Measurements from ENCODE around the gene CACNA1C.

Gene CACNA1C

DNA sequence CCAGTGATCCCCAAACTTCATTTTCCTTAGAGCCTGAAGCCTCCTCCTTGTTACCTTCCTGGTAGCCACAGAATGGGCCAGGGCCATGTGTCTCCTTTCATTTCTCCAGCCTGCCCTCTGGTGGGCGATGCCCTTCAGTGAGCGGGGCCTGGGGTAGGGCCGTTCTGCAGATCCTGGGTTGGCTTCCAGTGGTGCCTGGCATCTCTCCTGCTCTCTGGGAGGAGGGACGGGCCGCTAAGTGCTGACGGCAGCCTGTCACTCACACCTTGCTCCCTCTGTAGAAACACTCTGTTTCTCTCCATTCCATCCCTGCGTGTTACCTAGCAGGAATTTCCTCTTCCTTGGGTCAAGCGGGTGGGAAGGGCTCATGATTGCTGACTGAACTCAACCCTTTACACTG lies 232.1 kb downstream of the CACNA1C start:
- DNase-seq = peak; percentile 61

DNA sequence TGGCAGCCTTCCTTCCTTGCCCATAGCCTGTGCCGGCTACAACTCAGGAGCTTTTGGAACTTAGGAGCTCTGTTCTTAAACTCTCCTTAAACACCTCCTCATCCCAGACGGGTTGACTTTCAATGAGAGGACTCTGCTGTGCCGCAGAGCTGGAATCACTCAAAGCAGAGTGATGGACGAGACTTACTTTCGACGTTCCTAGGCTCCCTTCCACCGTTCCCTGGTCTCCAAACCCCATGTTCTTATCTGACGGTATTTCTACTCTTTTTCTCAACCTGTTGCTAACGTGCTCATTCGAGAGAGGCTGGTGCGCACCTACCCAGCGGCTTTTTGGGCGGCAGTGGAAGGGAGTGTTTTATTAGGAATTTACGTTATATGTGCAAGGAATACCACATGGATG lies 232.7 kb downstream of the CACNA1C start:
- DNase-seq = no peak

DNA sequence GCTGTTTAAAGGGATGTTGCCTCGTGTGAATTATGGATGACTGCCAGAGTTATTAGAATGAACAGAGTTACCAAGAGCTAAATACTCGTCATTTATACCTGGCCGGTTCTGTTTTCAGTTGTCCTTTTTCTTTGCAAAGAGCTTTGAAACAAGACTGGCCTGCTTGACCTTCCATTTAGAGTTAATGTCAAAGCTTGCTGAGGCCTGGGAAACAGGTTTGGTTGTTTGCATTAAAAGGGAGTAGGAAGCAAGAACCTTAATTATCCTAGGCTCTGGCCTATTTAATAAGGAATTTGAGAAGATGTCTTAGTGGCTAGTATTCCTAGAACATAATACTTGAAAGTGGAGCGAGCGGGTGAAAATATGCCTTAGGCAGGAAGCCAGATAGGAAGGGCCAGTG lies 233.3 kb downstream of the CACNA1C start:
- DNase-seq = no peak

DNA sequence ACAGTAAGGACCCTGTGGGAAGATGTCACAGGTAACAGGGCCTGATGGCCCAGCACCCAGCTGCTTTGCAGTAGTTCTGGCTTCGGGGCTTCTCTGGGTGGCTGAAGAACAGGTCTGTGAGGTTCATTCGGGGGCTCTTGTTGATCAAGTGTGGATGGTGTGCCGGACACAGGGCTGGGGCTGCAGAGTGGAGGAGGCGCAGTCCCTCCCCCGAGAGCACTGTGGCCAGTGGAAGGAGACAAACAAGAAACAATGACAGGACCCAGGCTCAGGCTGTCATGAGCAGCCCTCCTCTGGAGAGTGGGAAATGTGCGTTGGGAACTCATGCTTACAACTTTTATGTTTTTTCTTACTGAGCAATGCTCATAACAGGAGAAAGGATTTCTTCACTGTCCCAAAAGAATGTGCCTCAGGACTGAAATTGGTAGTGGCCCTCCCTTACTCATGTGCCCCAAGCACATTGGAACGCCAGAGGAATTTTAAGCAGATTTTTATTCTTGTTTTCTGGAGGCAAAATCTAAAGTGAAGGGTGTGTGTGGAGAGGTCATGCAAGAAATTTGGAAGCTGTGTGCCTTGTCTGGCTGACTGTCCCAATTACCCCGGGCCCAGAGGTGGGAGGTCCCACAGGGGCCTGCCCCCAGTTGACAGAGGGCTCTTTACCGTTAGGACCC lies 233.8 kb downstream of the CACNA1C start:
- DNase-seq = no peak

DNA sequence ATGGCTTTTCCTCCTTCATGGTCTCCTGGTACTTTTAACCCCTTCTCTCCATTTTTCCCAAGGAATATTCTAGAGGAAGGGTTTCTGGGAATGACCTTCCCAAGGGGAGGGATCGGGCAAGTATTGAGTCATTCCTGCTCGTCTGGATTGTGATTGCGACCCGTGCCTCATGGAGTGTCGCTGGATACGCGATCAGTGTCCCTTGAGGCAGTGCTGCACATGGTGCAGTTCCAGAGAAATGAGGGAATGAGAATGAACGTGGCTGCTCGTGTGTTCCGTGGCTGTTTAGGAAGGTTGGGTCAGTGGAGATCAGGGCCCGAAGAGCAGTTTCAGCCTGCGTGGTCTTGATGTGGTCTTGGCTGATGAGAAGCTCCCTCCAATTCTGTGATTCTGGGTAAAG lies 234.4 kb downstream of the CACNA1C start:
- DNase-seq = no peak

DNA sequence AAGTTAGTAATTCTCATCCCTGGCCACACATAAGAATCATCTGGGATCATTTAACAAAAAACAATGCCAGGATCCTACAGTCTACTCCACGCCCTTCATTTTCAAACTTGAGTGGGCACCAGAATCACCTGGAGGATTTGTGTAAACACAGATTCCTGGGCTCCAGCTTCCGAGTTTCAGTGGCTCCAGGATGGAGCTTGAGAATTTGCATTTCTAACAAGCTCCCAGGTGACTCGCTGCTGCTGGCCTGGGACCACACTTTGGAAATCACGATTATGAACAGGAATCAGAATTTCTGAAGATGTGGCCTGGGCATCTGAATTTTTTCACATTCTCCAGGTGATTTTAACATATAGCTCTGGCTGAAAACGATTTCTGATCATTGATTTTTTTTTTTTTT lies 234.8 kb downstream of the CACNA1C start:
- DNase-seq = no peak

DNA sequence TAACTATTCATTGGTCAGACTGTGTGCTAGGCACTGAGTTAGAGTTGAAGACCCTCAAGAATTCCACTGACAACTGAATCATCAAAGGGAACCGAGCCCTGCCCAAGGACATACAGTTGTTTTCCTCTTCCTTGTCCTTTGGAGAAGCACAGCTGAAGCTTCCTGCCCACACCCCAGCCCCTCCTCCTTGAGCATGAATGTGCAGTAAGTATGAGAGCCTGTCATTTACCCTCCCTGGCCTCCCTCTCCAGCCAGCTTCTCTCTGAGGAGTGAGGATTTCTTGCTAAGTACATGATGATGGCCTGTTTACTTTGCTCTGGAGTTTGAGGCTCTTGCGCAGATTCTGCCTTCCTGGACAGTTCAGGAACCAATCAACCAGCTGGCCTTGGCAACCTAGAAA lies 235.2 kb downstream of the CACNA1C start:
- DNase-seq = peak; percentile 49

DNA sequence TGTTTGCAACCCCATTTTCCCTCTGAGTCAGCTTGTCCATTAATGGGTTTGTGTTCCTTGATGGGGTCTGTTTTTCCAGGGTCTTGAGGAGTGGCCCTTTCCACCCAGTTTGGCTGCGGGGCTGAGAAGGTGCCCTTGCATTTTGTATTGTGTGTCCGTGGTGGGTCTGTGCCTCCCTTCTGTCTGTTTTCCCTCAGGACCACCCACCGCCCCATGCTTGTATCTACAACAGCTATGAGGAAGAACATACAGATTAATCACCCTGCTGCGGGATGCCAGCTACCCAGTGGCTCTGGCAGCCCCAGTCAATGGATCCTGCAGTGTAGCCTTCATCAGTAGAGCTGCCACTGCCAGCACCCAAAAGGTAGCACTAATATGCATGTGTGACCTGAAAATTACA lies 235.7 kb downstream of the CACNA1C start:
- DNase-seq = no peak

DNA sequence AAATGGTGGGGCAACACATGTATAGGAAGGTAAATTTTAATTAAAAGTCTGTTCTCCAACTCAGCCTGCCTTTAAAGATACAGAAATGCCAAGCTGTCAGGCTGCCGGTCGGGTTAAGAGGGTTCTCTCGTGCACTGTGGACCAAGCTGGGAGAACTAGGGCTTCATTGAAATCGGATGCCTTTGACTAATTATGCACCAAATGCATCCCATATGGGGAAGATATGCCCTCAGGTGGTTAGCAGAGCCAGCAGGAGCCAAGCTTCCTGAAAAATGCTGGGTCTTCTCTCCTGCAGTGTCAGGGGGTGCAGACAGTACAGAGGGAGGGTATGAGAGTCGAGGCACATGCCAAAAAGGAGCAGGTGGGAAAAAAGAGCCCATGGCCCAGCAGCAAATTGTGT lies 236.1 kb downstream of the CACNA1C start:
- no peak for DNase-seq

DNA sequence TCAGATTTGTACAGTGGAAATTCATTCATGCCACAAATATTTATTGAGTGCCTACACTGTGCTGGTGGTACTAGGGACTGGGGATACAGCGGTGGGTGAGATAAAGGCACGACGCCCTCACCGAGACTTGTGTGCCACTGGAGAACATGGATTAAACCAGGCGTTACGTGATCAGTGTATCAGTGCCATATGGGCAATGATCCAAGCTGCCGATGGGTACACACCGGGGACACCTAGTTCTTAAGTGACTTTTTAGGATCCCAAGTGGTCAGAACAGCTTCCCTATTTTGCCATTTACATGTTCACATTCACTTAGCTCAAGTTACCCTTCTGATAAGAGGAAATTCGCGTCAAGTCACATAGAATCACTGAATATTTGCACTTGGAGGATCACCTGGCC lies 236.7 kb downstream of the CACNA1C start:
- DNase-seq = no peak

DNA sequence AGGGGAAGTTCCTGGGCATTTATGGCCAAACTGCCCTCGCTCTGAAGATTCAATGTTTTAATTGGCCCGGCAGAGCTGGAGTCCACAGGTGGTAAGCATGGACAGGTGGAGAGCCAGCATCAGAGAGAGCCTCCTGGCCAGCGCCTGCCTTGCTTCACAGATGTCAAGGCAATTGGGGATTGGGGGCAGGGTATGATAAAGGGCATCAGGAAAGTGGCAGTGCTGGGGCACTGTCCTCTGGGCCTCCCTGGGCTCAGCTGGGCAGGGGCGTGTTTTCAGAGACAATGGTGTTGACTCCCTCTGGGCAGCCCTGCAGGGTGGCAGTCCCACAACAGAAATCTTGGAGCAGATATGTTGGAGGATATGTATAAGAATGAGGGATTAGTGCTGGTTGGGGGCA lies 237.3 kb downstream of the CACNA1C start:
- no peak for DNase-seq

DNA sequence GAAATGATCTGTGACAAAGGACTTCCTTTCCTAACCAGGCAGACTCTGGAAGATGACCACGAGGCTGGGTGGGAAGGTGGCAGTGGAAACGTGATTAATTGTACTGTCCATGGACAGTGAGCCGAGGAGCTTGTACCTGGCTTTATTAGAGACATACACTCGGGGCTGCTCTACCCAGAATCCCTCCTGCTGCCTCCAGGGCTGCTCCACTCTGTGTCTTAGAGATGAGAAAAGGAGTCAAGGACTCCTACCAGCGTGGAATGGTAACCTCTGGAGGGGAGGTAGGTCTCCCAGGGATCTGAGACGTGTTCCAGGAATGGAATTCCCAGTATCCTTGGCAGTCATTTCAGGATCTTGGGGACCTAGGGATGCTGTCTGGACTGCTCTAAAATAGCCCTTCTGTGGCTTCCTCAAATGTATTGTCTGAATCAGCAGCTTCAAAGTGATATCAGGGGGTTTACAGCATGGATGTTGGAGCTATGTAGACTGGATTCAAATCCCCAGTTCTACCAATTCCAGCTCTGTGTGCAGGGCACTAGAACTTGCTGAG lies 237.8 kb downstream of the CACNA1C start:
- DNase-seq = no peak

DNA sequence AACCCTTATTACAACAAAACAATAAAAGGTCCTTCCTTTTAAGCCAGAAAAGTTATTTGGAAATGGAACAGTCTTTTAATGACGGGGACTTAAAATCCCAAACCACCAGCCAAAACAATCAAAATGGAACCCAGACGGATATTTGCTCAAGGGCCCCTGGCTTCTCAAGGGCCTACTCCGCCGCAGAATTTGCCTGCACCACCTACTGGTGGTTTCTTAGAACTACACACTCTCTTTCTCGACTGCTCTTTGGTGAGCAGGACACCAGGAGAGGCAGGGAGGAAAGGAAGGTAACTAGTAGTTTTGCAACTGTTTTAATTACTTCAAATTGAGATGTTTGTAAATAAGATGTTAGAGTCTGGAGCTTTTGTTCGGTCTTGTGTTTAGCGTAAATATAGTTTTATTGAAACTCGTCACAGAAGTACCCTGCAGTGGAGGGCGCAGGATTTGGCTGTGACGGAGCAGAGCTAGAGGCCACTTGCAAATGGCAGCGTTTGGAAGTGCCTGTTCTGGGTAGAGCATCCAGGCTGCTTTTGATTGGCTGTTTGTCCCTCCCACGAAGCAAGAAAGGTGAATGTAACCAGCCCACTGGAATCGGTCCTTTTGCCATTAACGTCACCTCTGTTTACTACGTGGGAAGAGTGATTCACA lies 238.5 kb downstream of the CACNA1C start:
- peak; percentile 21 for DNase-seq

DNA sequence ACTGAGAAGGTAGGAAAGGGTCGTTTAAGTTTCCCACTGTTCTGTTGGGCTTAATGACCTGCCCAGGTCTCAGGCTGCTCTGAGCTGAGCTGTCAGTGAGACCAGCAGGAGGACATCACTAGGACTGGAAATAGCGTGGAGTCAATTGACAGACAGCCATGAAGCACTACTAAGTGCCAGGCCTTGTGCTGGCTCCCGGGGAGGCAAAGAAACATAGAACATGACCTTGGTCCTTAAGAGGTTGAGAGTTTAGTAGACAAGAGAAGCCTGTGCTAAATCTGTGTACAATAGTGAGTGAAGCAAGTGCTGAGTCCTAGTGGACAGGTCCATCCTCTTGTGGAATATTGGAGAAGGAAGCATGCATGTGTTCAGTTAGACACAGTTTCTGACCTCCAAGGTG lies 239.2 kb downstream of the CACNA1C start:
- no peak for DNase-seq

DNA sequence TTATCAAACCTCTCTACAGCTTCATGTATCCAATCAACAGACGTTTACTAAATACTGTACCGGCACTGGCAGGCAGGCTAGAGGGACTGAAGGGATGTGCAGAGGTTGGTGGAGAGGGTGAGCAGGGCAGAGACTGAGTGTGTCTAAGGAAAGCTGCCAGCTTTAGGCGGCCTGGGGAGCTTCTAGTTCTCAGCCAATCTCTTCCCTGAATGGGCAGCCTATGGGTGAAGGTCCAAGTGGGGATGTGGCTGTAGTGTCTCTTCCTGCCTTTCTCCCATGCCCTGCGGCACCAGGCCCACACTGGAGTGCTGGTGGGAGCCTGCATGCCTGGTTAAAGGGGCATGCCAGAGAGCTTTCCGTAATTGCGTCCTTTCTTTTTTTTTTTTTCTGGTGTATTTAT lies 239.8 kb downstream of the CACNA1C start:
- DNase-seq = no peak

DNA sequence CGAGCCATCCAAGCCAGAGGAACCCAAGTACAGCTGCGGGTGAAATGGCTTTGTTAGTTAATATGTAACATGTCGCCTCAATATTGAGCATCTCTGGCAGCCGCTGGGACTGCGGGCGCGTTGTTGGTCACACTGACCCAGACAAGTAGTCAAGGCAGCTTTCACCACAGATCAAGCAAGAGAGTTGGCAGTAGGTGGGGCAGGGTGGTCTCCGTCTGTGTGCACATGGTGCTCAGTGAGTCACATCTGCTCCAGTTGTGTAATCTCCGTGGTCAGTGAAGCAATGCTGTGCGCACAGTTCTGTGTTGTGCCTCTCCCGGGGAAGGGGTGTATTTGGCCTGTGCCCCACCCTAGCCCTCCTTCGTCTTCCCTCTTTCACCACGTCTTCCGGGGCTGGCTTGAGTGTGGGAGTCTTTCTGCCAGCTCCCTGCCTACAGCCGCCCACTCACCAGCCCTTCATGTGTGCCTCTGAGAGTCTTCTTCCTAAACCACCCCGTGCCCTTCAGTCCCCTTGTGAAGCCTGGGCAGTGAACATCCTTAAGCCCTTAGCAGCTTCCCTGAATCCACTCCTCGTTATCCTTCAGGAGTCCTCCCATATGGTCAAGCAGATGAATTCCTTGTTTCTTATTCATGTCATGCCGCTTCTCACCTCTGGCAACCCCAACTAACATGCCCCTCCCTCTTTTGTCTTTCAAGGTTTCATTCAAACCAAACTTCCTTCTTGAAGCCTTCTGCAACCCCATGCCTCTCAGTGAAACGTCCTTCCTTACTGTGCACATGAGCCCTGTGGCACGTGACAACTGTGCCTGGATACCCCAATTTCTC lies 242.1 kb downstream of the CACNA1C start:
- DNase-seq = no peak

DNA sequence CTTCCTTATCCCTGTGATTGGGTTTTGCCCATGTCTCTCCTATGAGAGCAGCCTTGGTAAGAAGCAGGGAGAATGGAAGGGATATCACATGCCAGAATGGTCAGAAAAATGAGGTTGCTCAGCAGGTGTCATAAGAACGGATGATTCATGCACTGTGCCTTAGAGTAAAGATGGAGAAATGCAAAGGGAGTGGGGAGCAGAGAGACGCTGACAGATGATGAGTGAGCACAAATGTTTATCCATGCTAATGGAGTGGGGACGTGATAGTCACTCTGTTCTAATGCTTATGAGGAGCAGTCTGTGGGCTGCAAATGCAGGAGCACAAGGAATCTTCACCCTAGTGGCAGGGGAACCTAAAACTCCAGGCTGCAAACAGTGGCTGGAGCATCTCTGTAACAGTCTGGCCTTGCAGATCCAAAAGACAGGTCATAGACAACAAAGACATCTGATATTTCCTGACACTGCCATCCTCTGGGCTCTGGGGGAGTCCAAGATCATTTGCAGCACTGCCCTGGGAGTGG lies 243.2 kb downstream of the CACNA1C start:
- DNase-seq = no peak

DNA sequence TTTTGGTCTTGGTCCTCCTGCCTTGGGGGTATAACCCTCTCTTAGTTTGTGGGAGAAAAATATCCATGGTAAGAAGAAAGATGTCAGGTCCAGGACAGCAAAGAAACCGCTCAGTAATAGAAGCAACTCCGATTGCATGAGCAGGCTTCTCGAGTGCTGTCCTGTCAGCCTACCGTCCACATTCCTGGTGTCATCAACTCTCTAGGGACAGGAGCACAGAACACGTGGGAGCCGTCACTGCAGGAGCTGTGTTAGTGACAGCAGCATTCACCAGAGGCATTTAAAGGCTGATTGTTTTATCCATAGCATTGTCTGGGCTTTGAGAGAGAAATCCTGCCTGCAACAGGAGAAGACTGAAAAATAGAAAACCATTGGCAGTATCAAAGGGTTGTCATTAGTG lies 244.2 kb downstream of the CACNA1C start:
- no peak for DNase-seq

DNA sequence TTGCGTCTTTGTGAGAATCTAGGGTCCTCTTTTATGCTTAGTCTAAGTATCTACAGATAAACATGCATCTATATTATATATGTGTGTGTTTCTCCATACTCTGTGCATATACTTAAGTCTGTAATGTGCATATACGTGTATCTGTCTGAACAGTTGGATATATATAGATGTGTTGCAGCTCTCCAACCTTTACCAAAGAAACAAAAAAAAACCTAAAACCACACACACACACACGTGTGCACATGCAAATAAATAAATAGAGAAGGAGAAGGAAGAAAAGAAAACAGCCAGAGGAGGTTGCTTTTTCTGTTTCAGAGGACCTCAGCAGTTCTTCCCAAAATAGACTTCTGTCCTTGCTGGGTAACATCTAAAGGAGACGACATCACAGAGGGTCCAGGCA lies 244.9 kb downstream of the CACNA1C start:
- no peak for DNase-seq

DNA sequence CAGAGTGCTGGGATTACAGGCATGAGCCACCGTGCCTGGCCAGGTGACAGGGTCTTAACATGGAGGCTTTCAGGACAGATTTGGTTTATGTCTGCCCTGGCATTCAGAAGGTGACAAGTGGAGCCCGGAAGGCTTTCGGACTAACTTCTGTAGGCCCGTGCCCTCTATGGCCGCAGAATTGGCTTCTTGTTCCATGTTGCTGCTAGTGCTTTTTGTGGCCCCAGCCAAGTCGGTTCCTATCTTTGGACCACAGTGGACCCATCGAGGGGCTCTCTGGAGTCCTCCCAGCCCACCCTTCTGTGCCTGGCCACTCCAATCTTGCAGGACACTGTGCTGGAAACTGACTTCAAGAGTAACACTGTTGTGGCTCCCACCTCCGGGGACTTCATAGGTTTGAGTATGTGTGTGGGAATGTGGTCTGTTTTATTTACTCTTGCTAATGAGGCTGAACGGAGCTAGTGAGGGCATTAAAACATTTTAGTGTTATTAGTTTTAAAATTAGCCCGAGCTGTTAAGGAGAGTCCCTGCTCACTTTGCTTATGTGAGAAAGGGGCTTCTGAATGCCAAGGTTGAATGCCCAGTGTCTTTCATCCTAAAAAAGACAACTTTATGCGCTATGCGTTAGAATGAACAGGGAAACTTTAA lies 245.9 kb downstream of the CACNA1C start:
- no peak for DNase-seq

DNA sequence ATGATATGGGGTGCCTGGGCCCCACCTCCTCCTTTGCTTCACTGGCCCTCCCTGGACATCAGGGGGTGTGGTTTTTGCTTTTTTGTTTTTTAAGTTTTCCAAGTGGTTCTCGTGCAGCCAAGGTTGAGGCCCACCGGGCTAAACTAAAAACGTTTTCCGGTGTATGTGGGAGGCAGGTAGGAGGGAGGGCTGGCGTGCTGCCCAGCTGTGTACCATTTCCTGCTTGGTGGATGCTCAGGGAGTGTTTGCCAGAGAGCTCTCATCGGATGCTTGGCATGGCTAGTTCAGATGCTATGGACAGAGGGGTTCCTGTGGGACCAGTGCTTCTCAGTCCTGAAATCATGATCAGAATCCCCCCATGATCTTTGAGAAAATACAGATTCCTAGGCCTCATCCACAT lies 246.4 kb downstream of the CACNA1C start:
- no peak for DNase-seq

DNA sequence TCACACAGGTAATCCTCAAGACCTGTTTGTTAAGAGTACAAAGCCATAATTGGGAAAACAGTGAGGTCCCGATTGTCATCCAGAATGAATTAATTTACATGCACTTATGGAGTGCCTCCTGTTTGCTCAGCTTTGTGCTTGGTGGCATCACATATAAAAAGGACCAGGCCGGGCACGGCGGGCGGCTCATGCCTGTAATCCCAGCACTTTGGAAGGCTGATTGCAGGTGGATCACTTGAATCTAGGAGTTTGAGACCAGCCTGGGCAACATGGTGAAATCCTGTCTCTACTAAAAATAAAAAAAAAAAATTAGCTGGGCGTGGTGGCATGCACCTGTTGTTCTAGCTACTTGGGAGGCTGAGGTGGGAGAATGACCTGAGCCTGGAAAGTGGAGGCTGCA lies 247.4 kb downstream of the CACNA1C start:
- no peak for DNase-seq

DNA sequence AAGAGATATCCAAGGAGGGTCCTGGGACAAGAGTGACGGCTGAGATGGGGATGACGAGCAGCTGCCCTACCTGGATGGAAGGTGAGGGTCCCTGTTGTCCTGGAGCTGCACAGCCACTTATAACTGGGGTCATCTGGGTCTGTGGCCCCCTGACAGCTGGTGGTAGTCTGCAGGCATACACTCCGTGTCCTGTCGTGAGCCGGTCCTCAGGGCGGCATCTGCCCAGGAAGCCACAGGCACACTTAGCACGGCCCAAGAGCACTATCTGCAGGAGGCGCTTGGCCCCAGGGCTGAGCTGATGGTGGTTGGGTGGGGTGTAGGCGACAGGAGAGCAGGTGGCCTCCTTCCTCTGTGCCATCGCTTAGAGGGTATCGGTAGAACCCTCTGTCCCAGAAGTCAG lies 248.1 kb downstream of the CACNA1C start:
- no peak for DNase-seq

All from NCI-H510A (cell line).